ENCODE results near the gene ZNF414.
"Not testable (repeated sequence)": the region's sequence is repeated elsewhere in the genome, so short reads cannot be mapped to it uniquely, and the experiment has no call there.

Gene ZNF414

GRCh38 chr19:8517551-8518442 lies 3.8 kb upstream of the ZNF414 start:
- no peak for DNase-seq

GRCh38 chr19:8515317-8515716 lies 1.4 kb upstream of the ZNF414 start:
- DNase-seq, result no peak

- DNase-seq, result not testable (repeated sequence)
These were observed 590 bp upstream of the ZNF414 start for GRCh38 chr19:8514505-8515009.

GRCh38 chr19:8513036-8513686 lies 806 bp downstream of the ZNF414 start:
- DNase-seq, result no peak

GRCh38 chr19:8512115-8512967 lies 1.6 kb downstream of the ZNF414 start:
- DNase-seq, result peak; percentile 32

- DNase-seq, result no peak
These were observed 2.3 kb downstream of the ZNF414 start for GRCh38 chr19:8511573-8512101.

DNA sequence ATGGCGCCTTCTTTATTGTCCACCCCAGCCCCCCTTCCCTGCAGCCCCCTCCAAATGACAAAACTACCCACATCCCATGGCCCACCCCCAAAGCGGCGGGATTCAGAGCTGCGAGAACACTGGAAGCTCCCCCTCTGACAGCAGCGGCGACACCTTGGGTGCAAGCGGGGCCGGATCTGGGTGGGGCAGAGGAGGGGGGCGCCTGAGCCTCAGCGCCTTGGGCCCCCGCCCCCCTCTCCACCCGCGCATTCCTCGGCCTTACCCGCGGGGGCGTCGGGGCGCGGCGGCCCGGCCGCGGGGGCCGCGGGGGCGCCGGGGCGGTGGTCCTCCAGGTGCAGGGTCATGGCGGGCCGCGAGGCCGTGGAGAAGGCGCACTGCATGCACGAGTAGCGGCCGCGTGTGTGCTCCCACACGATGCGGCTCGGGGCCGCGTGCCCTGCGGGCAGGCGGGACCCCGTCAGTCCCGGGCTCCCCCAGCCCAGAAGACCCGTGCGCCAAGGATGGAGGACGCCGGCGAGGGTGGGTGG lies 3.3 kb downstream of the ZNF414 start:
- DNase-seq, result no peak

- DNase-seq, result peak; percentile 58
These were observed 7.5 kb downstream of the ZNF414 start for GRCh38 chr19:8506402-8506957.

DNA sequence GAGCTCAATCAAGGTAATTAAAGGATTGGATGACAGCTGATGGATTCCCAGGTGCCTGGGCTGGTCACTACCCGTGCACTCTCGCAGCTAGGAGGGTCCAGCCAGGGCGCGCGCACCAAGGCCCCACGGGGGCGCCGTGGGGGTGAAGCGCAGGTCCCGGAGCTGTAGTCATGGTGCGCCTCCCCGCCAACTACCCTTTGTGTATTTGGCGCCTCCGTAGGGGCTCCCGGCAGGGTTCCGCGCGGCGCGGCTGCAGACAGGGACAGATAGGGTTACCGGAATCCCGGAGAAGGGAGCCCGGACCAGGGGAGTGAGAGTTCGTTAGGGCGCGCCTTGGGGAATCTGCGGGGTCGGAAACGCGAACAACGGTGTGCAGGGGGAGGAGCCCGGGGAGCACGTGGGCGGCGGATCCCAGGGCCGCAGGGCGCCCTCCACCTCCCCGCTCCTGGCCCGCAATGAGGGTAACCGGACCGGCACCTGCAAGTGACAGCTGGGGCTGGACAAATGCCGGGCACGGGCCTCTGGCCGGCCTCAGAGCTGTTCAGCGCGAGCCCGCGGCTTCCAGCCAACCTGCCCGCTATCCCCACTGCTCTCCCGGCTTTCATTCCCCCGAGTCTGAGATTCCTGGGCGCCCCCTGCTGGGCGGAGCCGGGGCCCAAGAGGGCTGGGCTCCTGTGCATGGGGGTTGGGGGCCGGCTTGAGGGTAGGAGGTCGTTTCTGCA lies 8.1 kb downstream of the ZNF414 start:
- peak; percentile 71 for DNase-seq

DNA sequence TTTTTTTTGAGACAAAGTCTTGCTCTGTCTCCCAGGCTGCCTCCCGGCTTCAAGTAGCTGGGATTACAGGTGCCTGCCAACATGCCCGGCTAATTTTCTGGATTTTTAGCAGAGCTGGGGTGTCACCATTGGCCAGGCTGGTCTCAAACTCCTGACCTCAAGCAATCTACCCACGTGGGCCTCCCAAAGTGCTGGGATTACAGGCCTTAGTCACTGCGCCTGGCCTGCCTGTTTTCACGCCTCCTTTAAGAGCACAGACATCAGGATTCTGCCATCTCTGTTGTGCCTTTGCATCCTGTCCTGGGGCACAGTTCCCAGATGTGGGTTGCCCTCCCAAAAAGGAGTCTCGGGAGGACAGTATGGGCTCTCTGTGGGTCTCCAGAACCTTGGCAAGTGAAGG lies 9.0 kb downstream of the ZNF414 start:
- DNase-seq, result no peak

- DNase-seq, result peak; percentile 10
These were observed 9.8 kb downstream of the ZNF414 start for GRCh38 chr19:8504171-8504570.

GRCh38 chr19:8503510-8503909 lies 10.5 kb downstream of the ZNF414 start:
- DNase-seq, result no peak

GRCh38 chr19:8501981-8502380 lies 12.0 kb downstream of the ZNF414 start:
- DNase-seq, result no peak

- DNase-seq, result no peak
These were observed 12.5 kb downstream of the ZNF414 start for GRCh38 chr19:8501516-8501915.

GRCh38 chr19:8500158-8500557 lies 13.8 kb downstream of the ZNF414 start:
- no peak for DNase-seq

DNA sequence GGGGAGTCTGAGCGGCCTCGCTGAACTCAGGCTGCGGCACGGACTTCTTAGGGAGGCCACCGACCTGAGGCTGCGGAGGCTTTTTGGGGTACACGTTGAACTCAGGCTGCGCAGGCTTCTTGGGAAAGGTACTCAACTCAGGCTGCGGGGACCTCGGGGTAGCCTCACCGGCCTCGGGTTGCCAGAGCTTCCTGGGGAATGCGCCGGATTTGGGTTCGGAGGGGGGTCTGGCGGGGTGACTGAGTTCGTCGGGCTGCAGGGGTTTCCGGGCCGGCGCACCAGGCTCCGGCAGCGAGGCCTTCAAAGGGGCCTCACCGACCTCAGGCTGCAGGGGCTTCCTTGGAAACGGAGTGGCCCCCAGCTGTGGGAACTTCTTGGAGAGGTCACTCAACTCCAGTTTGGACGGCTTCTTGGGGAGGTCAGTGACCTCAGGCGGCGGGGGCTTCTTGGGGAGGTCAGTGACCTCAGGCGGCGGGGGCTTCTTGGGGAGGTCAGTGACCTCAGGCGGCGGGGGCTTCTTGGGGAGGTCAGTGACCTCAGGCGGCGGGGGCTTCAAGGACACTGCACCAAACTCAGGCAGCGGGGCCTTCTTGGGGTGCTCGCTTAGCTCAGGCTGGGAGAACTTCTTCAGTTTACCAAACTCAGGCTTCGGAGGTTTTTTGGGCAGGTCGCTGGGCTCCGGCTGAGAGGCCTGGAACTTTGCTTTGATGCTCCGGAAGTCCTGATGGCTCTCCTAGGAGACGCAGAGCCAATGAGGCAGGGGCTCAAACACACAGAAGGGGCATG lies 14.7 kb downstream of the ZNF414 start:
- DNase-seq, result no peak

DNA sequence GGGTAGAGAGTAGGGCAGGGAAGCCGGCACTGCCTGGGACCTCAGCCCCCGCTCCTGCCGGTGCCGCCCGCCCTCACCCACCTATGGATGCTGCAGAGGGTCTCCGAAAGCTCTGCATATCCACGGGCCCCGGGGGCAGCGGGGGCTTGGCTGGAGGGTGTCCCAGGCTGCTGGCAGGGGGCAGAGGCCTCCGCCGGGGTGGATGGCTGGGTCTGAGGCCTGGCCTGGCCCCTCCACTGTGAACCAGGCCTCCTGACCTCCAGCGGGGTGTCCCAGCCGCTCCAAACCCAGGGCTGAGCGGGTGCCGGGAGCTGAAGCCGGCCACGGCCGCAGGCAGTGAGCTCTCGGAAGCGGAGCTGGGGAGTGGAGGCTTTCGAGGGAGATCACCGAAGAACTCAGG lies 15.7 kb downstream of the ZNF414 start:
- DNase-seq, result no peak

GRCh38 chr19:8494158-8494557 lies 19.8 kb downstream of the ZNF414 start:
- DNase-seq, result no peak

DNA sequence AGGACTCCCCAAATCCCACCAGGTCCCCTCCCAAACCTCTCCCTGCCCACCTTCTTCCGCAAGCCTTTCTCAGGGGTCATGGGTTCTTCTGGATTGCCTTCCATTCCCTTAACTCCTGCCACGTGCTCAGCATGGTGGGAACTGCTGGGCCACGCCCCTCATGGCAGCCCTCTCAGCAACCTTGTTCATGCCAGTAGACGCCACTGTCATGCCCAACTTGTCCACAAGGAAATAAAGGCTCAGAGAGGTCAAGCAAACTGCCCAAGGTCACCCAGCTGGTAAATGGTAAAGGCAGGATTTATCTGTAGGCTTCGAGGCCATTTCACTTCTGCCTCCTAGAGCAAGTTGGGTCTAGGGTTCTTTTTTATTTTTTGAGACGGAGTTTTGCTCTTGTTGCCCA lies 22.4 kb downstream of the ZNF414 start:
- DNase-seq, result peak; percentile 21

- no peak for DNase-seq
These were observed 23.1 kb downstream of the ZNF414 start for GRCh38 chr19:8490873-8491272.

DNA sequence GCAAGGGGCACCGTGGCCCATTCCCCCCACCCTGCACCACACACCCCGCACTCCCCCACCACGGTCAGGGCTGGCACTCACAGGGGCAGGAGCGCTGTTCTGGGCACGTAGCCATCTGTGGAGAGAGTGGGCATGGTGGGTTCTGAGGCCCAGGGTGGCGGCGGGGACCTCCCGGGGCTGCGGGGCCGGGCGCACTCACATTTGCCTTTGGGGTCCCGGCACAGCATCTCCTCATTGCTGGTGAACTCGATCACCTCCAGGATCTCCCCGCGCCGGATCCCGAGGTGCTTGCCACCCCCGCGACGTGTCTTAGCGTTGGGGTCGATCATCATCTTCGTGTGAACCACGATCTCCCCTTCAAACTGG lies 23.6 kb downstream of the ZNF414 start:
- no peak for DNase-seq
